Tibial nerve (tissue), 4 donors: ENCODE results near the gene GNB1L. TPM values are rescaled to one million over a fixed set of nuclear protein-coding genes. Genes with fewer than 3 reads are reported as not detected.

ENCODE experiments used
- DNase-seq, 2 donors: peaks; one replicate each; pipeline ENCODE4 v3.0.0-alpha.2; 2019; ENCODE audit warnings: low spot score in 2 of 2
- H3K27ac ChIP-seq, 4 donors: fragments of 200-600 bp; sonication (generic) in 3 of 4; one replicate each; pipeline ENCODE4 v1.5.1; 2017 to 2019; ENCODE audit warnings: mild to moderate bottlenecking in 1 of 4
- H3K27me3 ChIP-seq, 2 donors: fragments of 200-600 bp; sonication (generic) in 1 of 2; one replicate each; pipeline versions ENCODE4 v1.5.1 to v1.6.0; 2017 to 2019
- H3K36me3 ChIP-seq, 3 donors: fragments of 200-600 bp; sonication (generic); one replicate each; pipeline ENCODE4 v1.5.1; 2018 to 2019
- H3K4me1 ChIP-seq, 4 donors: fragments of 200-600 bp; sonication (generic) in 3 of 4; one replicate each; pipeline ENCODE4 v1.5.1; 2017 to 2019
- H3K4me3 ChIP-seq, 4 donors: fragments of 200-600 bp; sonication (generic) in 3 of 4; one replicate each; pipeline ENCODE4 v1.5.1; 2017 to 2019; ENCODE audit warnings: mild to moderate bottlenecking in 1 of 4, moderate library complexity in 1 of 4
- H3K9me3 ChIP-seq, 4 donors: fragments of 200-600 bp; sonication (generic) in 3 of 4; one replicate each; pipeline ENCODE4 v1.5.1; 2017 to 2019
- EP300 ChIP-seq, 2 donors: sonication (generic); formaldehyde crosslinking; IDR thresholded peaks; one replicate each; pipeline ENCODE4 v1.6.1; 2017; ENCODE audit warnings: antibody characterized with exemption in 2 of 2, mild to moderate bottlenecking in 1 of 2
- POLR2A ChIP-seq, 2 donors: fragments of 450-650 bp; IDR thresholded peaks; one replicate each; pipeline ENCODE4 v1.6.1; 2017; ENCODE audit warnings: antibody characterized with exemption in 2 of 2, mild to moderate bottlenecking in 2 of 2, moderate library complexity in 2 of 2
- WGBS, 2 donors: methylation state at CpG; one replicate each; pipeline ENCODE4 v1.1.5; 2018; 5-methylcytosine and 5-hydroxymethylcytosine counted together
- total RNA-seq, 4 donors: library from RNA; depleted of rRNA; stranded (reverse); fragments of >200 nt; gene quantifications; one replicate each; pipeline ENCODE4 v1.1.0, GENCODE V29; 2016
- TF ChIP-seq, protein P1 (sequence below), 5 experiments: fragments of 200-600 bp in 3 of 5; fragments of 450-650 bp in 2 of 5; sonication (generic) in 3 of 5; IDR thresholded peaks; one replicate each; pipeline ENCODE4 v1.5.1; 2016 to 2019; ENCODE audit warnings: antibody characterized with exemption in 5 of 5, mild to moderate bottlenecking in 3 of 5, moderate library complexity in 2 of 5

Gene GNB1L
- total RNA-seq, 4 donors from 2014 or later = 2.9 to 8.1 (median 6.3) TPM

DNA sequence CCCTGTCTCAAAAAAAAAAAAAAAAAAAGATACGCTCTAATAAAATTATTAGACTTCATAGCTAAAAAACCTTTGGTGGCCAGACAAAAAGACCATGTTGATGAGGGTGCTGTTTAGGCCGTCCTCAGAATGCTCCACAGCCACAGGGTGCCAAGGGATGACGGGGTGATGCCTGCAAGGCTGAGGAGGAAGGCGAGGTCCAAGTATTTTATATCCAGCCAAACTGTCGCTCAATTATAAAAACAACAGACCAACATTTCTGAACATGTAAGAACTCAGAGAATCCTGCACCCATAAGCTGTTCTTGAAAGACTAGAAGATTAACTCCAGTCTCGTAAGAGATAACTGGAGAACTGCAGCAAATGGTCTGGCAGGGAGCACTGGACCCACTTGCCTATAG is 64.8 kb downstream of the GNB1L start:
- H3K4me1 ChIP-seq = no peaks in the 10 kb centered on the region
- H3K27me3 ChIP-seq = no peaks in the 10 kb centered on the region
- WGBS, 2 donors = 81 to 95% methylated on average over 6 of the region's 6 CpGs
- peaks cover 0 to 34% (median 0%) of the 10 kb centered on the region in 4 donors for H3K9me3 ChIP-seq
- TF ChIP-seq POLR2A (IDR thresholded peaks at IDR 0.05) (no peak), EP300 (IDR thresholded peaks at IDR 0.05) (no peak)
- TF ChIP-seq, protein P1, sequence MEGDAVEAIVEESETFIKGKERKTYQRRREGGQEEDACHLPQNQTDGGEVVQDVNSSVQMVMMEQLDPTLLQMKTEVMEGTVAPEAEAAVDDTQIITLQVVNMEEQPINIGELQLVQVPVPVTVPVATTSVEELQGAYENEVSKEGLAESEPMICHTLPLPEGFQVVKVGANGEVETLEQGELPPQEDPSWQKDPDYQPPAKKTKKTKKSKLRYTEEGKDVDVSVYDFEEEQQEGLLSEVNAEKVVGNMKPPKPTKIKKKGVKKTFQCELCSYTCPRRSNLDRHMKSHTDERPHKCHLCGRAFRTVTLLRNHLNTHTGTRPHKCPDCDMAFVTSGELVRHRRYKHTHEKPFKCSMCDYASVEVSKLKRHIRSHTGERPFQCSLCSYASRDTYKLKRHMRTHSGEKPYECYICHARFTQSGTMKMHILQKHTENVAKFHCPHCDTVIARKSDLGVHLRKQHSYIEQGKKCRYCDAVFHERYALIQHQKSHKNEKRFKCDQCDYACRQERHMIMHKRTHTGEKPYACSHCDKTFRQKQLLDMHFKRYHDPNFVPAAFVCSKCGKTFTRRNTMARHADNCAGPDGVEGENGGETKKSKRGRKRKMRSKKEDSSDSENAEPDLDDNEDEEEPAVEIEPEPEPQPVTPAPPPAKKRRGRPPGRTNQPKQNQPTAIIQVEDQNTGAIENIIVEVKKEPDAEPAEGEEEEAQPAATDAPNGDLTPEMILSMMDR (IDR thresholded peaks at IDR 0.05) = no peak
- no peak for DNase-seq
- no peak overlapping the region for H3K27ac ChIP-seq
- H3K4me3 ChIP-seq = no peak overlapping the region
- H3K36me3 ChIP-seq = peaks cover 0 to 65% (median 0%) of the 10 kb centered on the region in 3 donors

DNA sequence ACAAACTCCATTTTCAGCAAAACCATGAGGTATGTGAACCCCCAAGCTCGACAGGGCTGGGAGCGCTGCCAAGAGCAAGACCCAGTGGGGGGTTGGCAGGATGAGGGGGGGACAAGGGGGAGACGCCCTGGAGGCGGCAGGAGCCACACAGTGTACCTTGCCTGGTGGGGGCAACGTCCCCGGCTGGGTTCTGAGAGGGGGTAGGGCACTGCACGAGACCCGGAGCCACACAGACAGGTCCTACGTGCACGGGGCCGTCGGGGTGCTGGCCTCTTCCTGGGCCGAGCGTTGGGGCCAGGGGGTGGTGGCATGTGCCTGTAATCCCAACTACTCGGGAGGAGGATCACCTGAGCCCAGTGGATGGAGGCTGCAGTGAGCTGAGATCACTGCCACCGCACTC is 65.3 kb downstream of the GNB1L start:
- Histone ChIP-seq H3K27me3 (no peaks in the 10 kb centered on the region), H3K36me3 (peaks cover 0 to 69% (median 0%) of the 10 kb centered on the region in 3 donors), H3K4me1 (no peaks in the 10 kb centered on the region), H3K27ac (no peak overlapping the region), H3K4me3 (no peak overlapping the region), H3K9me3 (peaks cover 0 to 34% (median 0%) of the 10 kb centered on the region in 4 donors)
- DNase-seq = no peak
- 89 to 92% methylated on average over 16 of the region's 16 CpGs for WGBS, 2 donors
- TF ChIP-seq, protein P1 (IDR thresholded peaks at IDR 0.05) = no peak
- TF ChIP-seq POLR2A (IDR thresholded peaks at IDR 0.05) (no peak), EP300 (IDR thresholded peaks at IDR 0.05) (no peak)

DNA sequence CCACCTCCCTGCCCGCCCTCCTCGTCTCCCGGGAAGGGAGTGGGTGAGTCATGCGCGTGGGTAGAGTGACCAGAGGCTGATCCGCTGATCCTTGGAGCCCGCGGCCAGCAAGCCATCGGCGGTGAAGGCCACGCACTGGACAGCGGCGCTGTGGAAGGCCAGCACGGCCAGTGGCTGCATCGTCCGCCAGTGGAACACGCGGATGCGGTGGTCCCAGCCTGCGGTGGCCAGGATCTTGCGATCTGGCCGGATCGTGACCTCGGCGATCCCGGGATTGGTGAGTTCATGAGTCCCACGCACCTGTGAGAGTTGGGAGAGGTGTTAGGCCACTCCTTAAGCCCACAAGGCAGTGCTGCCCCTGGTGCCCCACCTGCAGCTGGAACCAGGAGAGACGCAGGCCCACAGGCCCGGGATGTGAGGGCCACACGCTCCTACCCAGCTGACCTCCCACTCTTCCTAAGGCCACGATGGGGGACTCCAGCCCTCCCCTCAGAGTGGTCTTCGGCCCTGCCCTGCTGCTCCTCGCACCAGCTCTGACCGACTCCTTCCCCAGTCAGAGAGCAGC is 65.9 kb downstream of the GNB1L start:
- Histone ChIP-seq H3K9me3 (peaks cover 0 to 32% (median 0%) of the 10 kb centered on the region in 4 donors), H3K4me3 (no peak overlapping the region), H3K27ac (no peak overlapping the region), H3K36me3 (peaks cover 0 to 70% (median 0%) of the 10 kb centered on the region in 3 donors), H3K27me3 (no peaks in the 10 kb centered on the region), H3K4me1 (no peaks in the 10 kb centered on the region)
- no peak for DNase-seq
- WGBS, 2 donors = 88 to 95% methylated on average over 27 to 30 of the region's 34 CpGs
- TF ChIP-seq POLR2A (IDR thresholded peaks at IDR 0.05) = no peak
- TF ChIP-seq, protein P1 (IDR thresholded peaks at IDR 0.05) = no peak
- no peak for TF ChIP-seq EP300 (IDR thresholded peaks at IDR 0.05)

DNA sequence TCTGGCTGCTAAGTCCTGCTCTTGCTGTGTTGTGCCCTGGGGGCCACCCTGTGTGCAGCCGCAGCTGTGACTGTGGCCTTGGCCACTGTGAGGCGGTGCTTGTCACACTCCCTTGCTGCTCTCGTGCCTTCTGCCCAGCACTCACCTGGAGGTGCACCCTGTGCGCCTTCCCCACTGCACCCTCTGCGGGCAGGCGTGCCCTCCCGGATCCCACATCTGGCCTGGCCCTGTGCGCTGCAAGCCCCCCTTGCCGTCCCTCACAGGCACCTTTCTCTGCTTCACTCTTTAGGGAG is 66.9 kb downstream of the GNB1L start:
- no peak overlapping the region for H3K4me3 ChIP-seq
- whole genome bisulfite sequencing, 2 donors = 87 to 88% methylated on average over 9 of the region's 9 CpGs
- no peak for DNase-seq

More for the DNA sequence above, 66.9 kb downstream of the GNB1L start:
- TF ChIP-seq, protein P1 (IDR thresholded peaks at IDR 0.05) = no peak
- no peak for TF ChIP-seq EP300 (IDR thresholded peaks at IDR 0.05)
- TF ChIP-seq POLR2A (IDR thresholded peaks at IDR 0.05) = no peak
- no peaks in the 10 kb centered on the region for H3K27me3 ChIP-seq
- peaks cover 0 to 70% (median 0%) of the 10 kb centered on the region in 3 donors for H3K36me3 ChIP-seq
- peaks cover 0 to 23% (median 0%) of the 10 kb centered on the region in 4 donors for H3K9me3 ChIP-seq
- H3K27ac ChIP-seq = no peak overlapping the region
- H3K4me1 ChIP-seq = no peaks in the 10 kb centered on the region
